GM23248 (cell line): ENCODE measurements around the gene GDNF.

Source experiments
- EZH2 ChIP-seq: fragments of 200-600 bp; sonication (generic); IDR thresholded peaks from 2 replicates; pipeline ENCODE4 v1.6.1; 2018; ENCODE audit warnings: antibody characterized with exemption, mild to moderate bottlenecking; ENCODE audit not compliant: insufficient read depth, poor library complexity, severe bottlenecking
- EZH2phosphoT487 ChIP-seq: fragments of 200-600 bp; sonication (generic); IDR thresholded peaks from 2 replicates; pipeline ENCODE4 v1.6.1; 2018; ENCODE audit warnings: antibody characterized with exemption, moderate library complexity, mild to moderate bottlenecking, low read depth; ENCODE audit not compliant: insufficient read depth

DNA sequence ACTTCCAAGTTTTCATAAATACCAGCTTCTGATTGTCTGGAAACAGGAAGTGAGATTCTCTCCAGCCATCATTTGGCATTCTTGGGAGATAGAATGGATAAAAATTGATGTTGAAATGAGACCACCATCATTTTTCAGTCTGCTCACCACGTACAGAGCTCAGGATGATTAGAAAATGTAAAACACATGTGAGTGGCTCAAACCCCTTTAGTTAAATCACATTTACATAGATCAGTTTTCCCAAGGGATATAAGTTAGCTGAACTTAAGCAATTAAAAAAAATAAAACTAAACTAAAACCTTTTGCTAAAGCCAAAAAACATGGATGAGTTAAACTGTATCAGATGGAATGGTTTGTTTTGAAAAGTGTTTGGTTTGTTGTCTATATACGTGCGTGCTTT, 37.1 kb upstream of the GDNF start:
- no peak for TF ChIP-seq EZH2
- TF ChIP-seq EZH2phosphoT487: no peak
